Right cardiac atrium (tissue), 5 donors: ENCODE measurements around the gene MAML3. TPM values are rescaled to one million over a fixed set of nuclear protein-coding genes. Genes with fewer than 3 reads are reported as not detected.

Experiments
- ATAC-seq, 2 donors: fragments of 200-7000 bp; cut with Tn5 transposase; one replicate each; pipeline versions ENCODE4 v1.8.0 to v1.9.1; 2020; ENCODE audit warnings: moderate library complexity in 2 of 2, mild to moderate bottlenecking in 1 of 2
- DNase-seq, 3 donors: peaks; one replicate each; pipeline ENCODE4 v3.0.0-alpha.2; 2020
- H3K27ac ChIP-seq: one replicate; pipeline ENCODE4 v1.5.1; 2013; ENCODE audit warnings: mild to moderate bottlenecking, low read length, control low read depth, moderate library complexity
- H3K27me3 ChIP-seq: one replicate; pipeline ENCODE4 v1.6.1; 2013; ENCODE audit not compliant: control insufficient read depth, insufficient read depth
- H3K4me1 ChIP-seq: one replicate; pipeline ENCODE4 v1.6.1; 2013; ENCODE audit warnings: low read length; ENCODE audit not compliant: control insufficient read depth, insufficient read depth
- H3K4me3 ChIP-seq: one replicate; pipeline ENCODE4 v1.5.1; 2013; ENCODE audit warnings: low read length, control low read depth
- H3K9me3 ChIP-seq: one replicate; pipeline ENCODE4 v1.6.1; 2013; ENCODE audit warnings: low read length; ENCODE audit not compliant: control insufficient read depth
- WGBS: extraction: QIAGEN DNeasy Blood & Tissue Kit; methylation state at CpG from one replicate; pipeline ENCODE4 v1.1.7; 2013; 5-methylcytosine and 5-hydroxymethylcytosine counted together
- intact Hi-C, 4 donors: fragments of 100-400 bp; cut with DNase I; formaldehyde crosslinking; loops; one replicate each; pipeline versions ENCODE4 v1.11.0 to v1.14.0; 2022 to 2023
- polyA plus RNA-seq: library from polyadenylated mRNA; stranded (reverse); fragments of 200-250 nt; gene quantifications from one replicate; pipeline ENCODE4 v1.2.3, GENCODE V29; 2013
- total RNA-seq, 4 donors: library from RNA; stranded (reverse); fragmentation: NEBNext Ultra II Directional; extraction: Animal tissue kit (Norgen Biotek cat#: 25700); gene quantifications; one replicate each; pipeline ENCODE4 v1.2.1, GENCODE V29; 2021
- donor health status: healthy with polysubstance abuse.
- donor health status: DM: no; HTN: yes; CAD: no.
- donor health status: DM: no; HTN: no; CAD: no.
- donor health status: DM: no; HTN: yes; CAD: no; lungs with severe emphysema.
- donor health status: DM: yes; HTN: yes; CAD: no.

MAML3 gene
- total and polyA plus RNA-seq, 5 donors: 1.6 to 4.2 (median 3.2) TPM

- intact Hi-C loops: no loop called here
- Histone ChIP-seq H3K4me3 (no peak overlapping the region), H3K27me3 (no peaks in the 10 kb centered on the region), H3K9me3 (no peaks in the 10 kb centered on the region), H3K4me1 (no peaks in the 10 kb centered on the region), H3K27ac (no peak overlapping the region)
- DNase-seq: peak in 2 of 3 donors; percentile 51 to 64
- peak; percentile 74 to 88 for ATAC-seq
- 41% methylated on average over 3 of the region's 3 CpGs for WGBS
Measured at GRCh38 chr4:140071806-140072205, 82.2 kb downstream of the MAML3 start.

- DNase-seq (no peak), ATAC-seq (peak in 1 of 2 donors; percentile 38)
- no peaks in the 10 kb centered on the region for H3K4me1 ChIP-seq
- H3K27me3 ChIP-seq: no peaks in the 10 kb centered on the region
- no peak overlapping the region for H3K27ac ChIP-seq
- intact Hi-C loops: no loop called here
- 81% methylated on average over 6 of the region's 6 CpGs for WGBS
- no peaks in the 10 kb centered on the region for H3K9me3 ChIP-seq
- no peak overlapping the region for H3K4me3 ChIP-seq
Measured at GRCh38 chr4:140070973-140071372, 83.0 kb downstream of the MAML3 start.

- H3K27me3 ChIP-seq: no peaks in the 10 kb centered on the region
- 88% methylated on average over 2 of the region's 2 CpGs for WGBS
- ATAC-seq (no peak), DNase-seq (no peak)
- no peaks in the 10 kb centered on the region for H3K9me3 ChIP-seq
- no peaks in the 10 kb centered on the region for H3K4me1 ChIP-seq
- H3K27ac ChIP-seq: no peak overlapping the region
- intact Hi-C loops: no loop called here
- no peak overlapping the region for H3K4me3 ChIP-seq
Measured at GRCh38 chr4:140070366-140070765, 83.6 kb downstream of the MAML3 start.

GRCh38 chr4:140069066-140069465 lies 84.9 kb downstream of the MAML3 start:
- no peak overlapping the region for H3K4me3 ChIP-seq
- H3K4me1 ChIP-seq: no peaks in the 10 kb centered on the region
- intact Hi-C loops: no loop called here
- ATAC-seq (peak; percentile 51 to 75), DNase-seq (peak; percentile 49 to 72 (median 58))
- no peak overlapping the region for H3K27ac ChIP-seq
- WGBS: 83% methylated on average over 2 of the region's 2 CpGs
- no peaks in the 10 kb centered on the region for H3K27me3 ChIP-seq
- no peaks in the 10 kb centered on the region for H3K9me3 ChIP-seq

GRCh38 chr4:140068271-140068670 lies 85.7 kb downstream of the MAML3 start:
- DNase-seq (no peak), ATAC-seq (no peak)
- Histone ChIP-seq H3K27ac (no peak overlapping the region), H3K4me3 (no peak overlapping the region), H3K9me3 (no peaks in the 10 kb centered on the region), H3K27me3 (no peaks in the 10 kb centered on the region), H3K4me1 (no peaks in the 10 kb centered on the region)
- WGBS: 98% methylated on average over 2 of the region's 2 CpGs
- intact Hi-C loops: no loop called here

GRCh38 chr4:140066031-140066930 lies 87.7 kb downstream of the MAML3 start:
- Histone ChIP-seq H3K4me3 (no peak overlapping the region), H3K4me1 (no peaks in the 10 kb centered on the region), H3K27me3 (no peaks in the 10 kb centered on the region), H3K9me3 (no peaks in the 10 kb centered on the region), H3K27ac (no peak overlapping the region)
- intact Hi-C loops: no loop called here
- 68% methylated on average over 3 of the region's 3 CpGs for WGBS
- DNase-seq: no peak
- ATAC-seq: no peak

- 63% methylated on average over 2 of the region's 2 CpGs for WGBS
- H3K9me3 ChIP-seq: no peaks in the 10 kb centered on the region
- no peaks in the 10 kb centered on the region for H3K27me3 ChIP-seq
- no peak for ATAC-seq
- no peaks in the 10 kb centered on the region for H3K4me1 ChIP-seq
- H3K4me3 ChIP-seq: no peak overlapping the region
- no peak overlapping the region for H3K27ac ChIP-seq
- no peak for DNase-seq
- intact Hi-C loops: no loop called here
Measured at GRCh38 chr4:140065393-140065792, 88.6 kb downstream of the MAML3 start.

- H3K27ac ChIP-seq: no peak overlapping the region
- WGBS: 96% methylated on average over 3 of the region's 3 CpGs
- no peak for ATAC-seq
Measured at GRCh38 chr4:140061659-140062289, 92.2 kb downstream of the MAML3 start.

GRCh38 chr4:140061194-140061593 lies 92.8 kb downstream of the MAML3 start:
- Histone ChIP-seq H3K4me1 (peaks cover 2% of the 10 kb centered on the region), H3K4me3 (no peak overlapping the region), H3K9me3 (no peaks in the 10 kb centered on the region), H3K27ac (no peak overlapping the region), H3K27me3 (no peaks in the 10 kb centered on the region)
- intact Hi-C loops: no loop called here
- no peak for ATAC-seq
- WGBS: 78% methylated on average over 4 of the region's 4 CpGs
- no peak for DNase-seq

More at GRCh38 chr4:140061659-140062289, 92.2 kb downstream of the MAML3 start:
- DNase-seq: no peak
- intact Hi-C loops: no loop called here
- Histone ChIP-seq H3K9me3 (no peaks in the 10 kb centered on the region), H3K27me3 (no peaks in the 10 kb centered on the region), H3K4me3 (no peak overlapping the region), H3K4me1 (peaks cover 2% of the 10 kb centered on the region)

GRCh38 chr4:140059159-140059558 lies 94.8 kb downstream of the MAML3 start:
- no peak for ATAC-seq
- WGBS: 68% methylated on average over 1 of the region's 1 CpG
- H3K27ac ChIP-seq: no peak overlapping the region
- no peak overlapping the region for H3K4me3 ChIP-seq
- no peaks in the 10 kb centered on the region for H3K27me3 ChIP-seq
- DNase-seq: no peak
- peaks cover 2% of the 10 kb centered on the region for H3K4me1 ChIP-seq
- intact Hi-C loops: loop anchor here in 2 of 4 donors (10.0 kb wide), 2 partner anchors 86 to 96 kb away; partner anchors contain the start of gene MAML3 (in 1 of the 2)
- H3K9me3 ChIP-seq: no peaks in the 10 kb centered on the region

- Histone ChIP-seq H3K4me1 (peaks cover 2% of the 10 kb centered on the region), H3K27me3 (no peaks in the 10 kb centered on the region), H3K9me3 (no peaks in the 10 kb centered on the region), H3K27ac (no peak overlapping the region), H3K4me3 (no peak overlapping the region)
- intact Hi-C loops: loop anchor here in 2 of 4 donors (10.0 kb wide), 2 partner anchors 87 to 97 kb away; partner anchors contain the start of gene MAML3 (in 1 of the 2)
- WGBS: 86% methylated on average over 2 of the region's 2 CpGs
- DNase-seq: no peak
- ATAC-seq: no peak
Measured at GRCh38 chr4:140057701-140058100, 96.3 kb downstream of the MAML3 start.
